HUDEP-2 (cell line): ENCODE results near the gene TMEM87A.
"Not testable (repeated sequence)": the region's sequence is repeated elsewhere in the genome, so short reads cannot be mapped to it uniquely, and the experiment has no call there.

Experiments
- DNase-seq, 76 experiments: peaks; one replicate each; lab custom pipeline; 2025; ENCODE audit not compliant: unreplicated experiment in 76 of 76; lab: John Stamatoyannopoulos, UW

Gene TMEM87A

GRCh38 chr15:42273900-42274701 lies 868 bp upstream of the TMEM87A start:
- DNase-seq: peak in 60 of 76 experiments; percentile 9 to 61 (median 34)

- no peak for DNase-seq
Observed at GRCh38 chr15:42270996-42271395, 2.2 kb downstream of the TMEM87A start.

- no peak for DNase-seq
Observed at GRCh38 chr15:42270551-42270950, 2.7 kb downstream of the TMEM87A start.

GRCh38 chr15:42267286-42267685 lies 5.9 kb downstream of the TMEM87A start:
- DNase-seq: no peak

- no peak for DNase-seq
Observed at GRCh38 chr15:42264795-42265194, 8.4 kb downstream of the TMEM87A start.

- DNase-seq: no peak
Observed at GRCh38 chr15:42253300-42253699, 19.9 kb downstream of the TMEM87A start.

- no peak for DNase-seq
Observed at GRCh38 chr15:42240823-42241222, 32.4 kb downstream of the TMEM87A start.

- DNase-seq: no peak
Observed at GRCh38 chr15:42239528-42240182, 33.6 kb downstream of the TMEM87A start.

GRCh38 chr15:42233107-42233506 lies 40.1 kb downstream of the TMEM87A start:
- DNase-seq: no peak

- DNase-seq: no peak
Observed at GRCh38 chr15:42232606-42233005, 40.6 kb downstream of the TMEM87A start.

GRCh38 chr15:42231088-42231487 lies 42.1 kb downstream of the TMEM87A start:
- DNase-seq: no peak

GRCh38 chr15:42228981-42229380 lies 44.3 kb downstream of the TMEM87A start:
- DNase-seq: not testable (repeated sequence)

- no peak for DNase-seq
Observed at GRCh38 chr15:42228036-42228435, 45.2 kb downstream of the TMEM87A start.

GRCh38 chr15:42226648-42227047 lies 46.6 kb downstream of the TMEM87A start:
- no peak for DNase-seq

- DNase-seq: no peak
Observed at GRCh38 chr15:42220216-42220615, 53.0 kb downstream of the TMEM87A start.

GRCh38 chr15:42218953-42219592 lies 54.2 kb downstream of the TMEM87A start:
- DNase-seq: no peak

- no peak for DNase-seq
Observed at GRCh38 chr15:42217568-42217967, 55.7 kb downstream of the TMEM87A start.

- no peak for DNase-seq
Observed at GRCh38 chr15:42215913-42216829, 57.1 kb downstream of the TMEM87A start.

GRCh38 chr15:42214600-42214999 lies 58.6 kb downstream of the TMEM87A start:
- DNase-seq: no peak

- DNase-seq: no peak
Observed at GRCh38 chr15:42213511-42213910, 59.7 kb downstream of the TMEM87A start.

GRCh38 chr15:42210696-42211095 lies 62.5 kb downstream of the TMEM87A start:
- no peak for DNase-seq
